MV-4-11 (cell line): ENCODE results near the gene SGSM1.

Experiments used
- DNase-seq: peaks from one replicate; lab custom pipeline; 2025; lab: John Stamatoyannopoulos, UW

Gene SGSM1

DNA sequence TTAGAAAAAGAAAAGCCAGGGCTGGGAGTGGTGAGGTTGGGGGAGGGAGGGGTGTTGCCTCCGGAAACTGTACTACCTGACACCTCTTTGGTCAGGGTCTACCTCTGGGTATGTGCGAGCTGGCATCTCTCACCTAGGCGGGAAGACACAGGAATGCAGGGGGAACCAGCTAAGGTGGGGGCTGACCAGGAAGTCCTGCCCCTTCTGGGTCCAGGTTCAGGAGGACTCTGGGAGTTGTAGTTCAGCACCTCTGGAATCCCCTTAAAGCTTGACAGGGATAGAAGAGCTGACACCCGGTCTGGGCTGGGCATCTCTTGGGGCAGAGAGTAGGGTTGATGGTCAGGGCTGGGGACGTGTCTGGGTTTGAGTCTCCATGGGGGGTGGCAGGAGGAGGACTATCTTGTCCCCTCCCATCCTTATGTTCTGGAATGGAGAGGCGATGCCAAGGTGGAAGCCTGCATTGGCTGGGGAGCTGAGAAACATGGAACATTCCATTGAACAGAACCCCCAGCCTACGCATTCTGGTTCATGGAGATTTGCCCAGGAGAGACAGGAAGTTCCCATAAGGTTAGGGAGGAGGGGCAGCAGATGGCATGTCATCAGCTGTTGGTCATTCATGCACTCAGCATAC, 144.4 kb downstream of the SGSM1 start:
- no peak for DNase-seq

DNA sequence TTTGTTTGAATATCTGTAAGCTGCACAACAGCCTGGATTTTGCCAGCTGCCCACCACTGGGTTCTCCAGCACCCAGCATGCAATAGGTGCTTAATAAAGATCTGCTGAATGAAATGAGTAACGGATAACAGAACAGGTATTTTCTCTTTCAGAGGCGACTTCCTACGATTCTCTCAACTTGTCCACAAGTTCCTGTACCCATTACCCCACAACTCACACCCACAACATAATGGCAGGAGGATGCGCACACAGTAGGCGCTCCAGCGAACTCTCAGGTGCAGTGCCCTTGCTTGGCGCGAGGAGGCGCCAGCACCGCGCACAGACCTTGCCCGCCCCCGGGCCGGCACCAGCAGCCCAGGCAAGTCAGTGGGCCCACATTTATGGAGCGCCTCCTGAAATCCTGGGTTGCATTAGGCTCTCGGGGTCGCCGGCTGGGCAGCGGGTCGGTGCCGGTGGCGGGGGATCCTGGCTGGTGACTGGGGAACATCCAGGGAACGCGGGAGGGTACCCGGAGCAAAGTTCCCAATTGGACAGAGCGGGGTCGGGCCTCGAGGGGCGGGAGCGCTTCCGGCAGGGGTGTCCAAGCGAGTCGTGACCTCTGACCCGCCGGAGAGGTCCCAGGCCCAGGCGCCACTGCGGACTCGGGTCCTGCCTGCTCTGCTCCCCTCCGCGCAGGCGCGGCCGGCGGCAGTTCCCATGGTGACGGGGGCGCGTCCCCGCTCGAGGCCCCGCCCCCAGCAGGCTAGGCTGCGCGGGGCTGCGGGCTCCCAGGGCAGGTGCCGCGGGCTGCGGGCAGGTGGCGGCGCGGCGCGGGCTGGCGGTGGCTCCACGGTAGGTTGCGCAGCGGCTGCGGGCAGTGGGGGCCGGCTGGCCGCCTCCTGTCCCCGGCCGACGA, 146.2 kb downstream of the SGSM1 start, which contains the start of gene KIAA1671:
KIAA1671 (plus strand) TSS at position 775 of the 895 bp plus-strand sequence. CDS start 75,284 bp downstream, outside the sequence.
- peak; percentile 42 for DNase-seq

DNA sequence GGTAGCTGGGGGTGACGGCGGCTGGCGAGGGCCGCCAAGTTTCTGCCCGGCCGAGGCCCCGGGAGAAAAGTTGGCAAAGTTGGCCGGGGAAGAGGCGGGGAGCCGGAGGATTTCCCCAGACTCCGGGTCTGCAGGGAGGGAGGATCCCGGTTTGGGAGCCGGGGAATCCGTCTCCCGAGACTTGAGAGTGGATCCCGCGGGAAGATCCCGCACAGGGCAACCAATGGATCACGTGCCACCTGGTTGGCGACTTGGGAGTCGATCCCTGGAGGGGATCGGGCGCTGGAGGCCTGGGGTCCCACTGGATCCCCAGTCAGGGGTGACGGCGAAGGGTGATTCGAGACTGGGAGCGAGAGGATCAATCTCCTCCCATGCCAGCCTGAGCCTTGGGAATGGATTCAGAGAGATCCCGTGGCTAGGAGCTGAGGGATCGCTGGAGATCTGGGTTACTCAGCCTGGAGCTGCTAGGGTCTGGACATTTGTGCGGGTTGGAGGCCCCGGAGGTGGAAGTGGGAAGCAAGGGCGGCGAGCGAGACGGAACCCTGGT, 146.9 kb downstream of the SGSM1 start:
- no peak for DNase-seq

DNA sequence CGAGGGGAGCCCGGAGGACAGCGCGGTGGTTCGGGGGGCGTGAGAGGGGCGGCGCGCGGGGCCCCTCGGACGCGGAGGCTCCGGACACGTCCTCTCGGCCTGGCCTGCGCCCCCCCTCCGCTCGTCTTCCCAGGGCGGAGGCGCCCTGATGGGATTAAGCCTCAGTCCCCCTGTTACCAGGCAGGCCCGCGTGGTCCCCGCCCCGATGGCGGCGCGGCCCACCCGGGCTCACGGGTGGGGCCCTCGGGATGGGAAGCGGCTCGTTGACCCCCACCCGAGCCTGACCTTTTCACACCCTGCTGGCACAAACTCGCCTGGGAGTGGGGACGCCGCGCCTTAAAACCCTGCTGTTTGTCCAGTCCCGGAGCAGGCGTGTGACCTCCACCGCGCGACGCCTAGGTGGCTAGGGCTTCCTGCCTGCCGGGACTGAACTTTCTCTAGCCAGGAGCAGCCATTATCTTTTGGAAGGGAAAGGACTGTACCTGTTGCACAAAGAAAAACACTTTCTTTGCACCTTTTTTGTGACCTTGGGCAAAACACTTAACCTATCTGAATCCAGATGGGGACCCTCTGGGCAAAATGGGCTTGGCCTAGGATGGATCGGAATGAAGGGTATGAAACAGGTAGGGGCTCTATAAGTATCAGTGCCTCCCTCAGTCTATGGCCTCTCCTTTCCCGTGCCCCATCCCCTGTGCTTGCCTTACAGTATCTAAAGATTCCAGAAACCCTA, 147.5 kb downstream of the SGSM1 start:
- no peak for DNase-seq

DNA sequence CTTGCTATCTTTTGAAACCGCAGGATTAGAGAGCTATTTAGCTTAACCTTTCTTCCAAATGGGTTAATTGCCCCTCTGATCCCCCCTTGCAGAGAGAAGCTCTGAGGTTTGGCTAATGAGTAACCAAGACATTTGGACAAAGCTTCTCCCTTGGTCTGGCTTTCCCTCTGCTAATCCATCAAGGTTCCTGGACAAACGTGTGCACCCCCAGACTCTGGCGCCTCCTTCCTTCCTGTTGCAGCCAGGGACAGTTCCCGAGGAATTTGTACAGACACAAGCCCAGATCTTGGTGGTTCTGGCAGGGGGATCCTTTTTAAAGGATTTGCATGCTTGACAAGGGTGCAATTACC, 148.1 kb downstream of the SGSM1 start:
- no peak for DNase-seq

DNA sequence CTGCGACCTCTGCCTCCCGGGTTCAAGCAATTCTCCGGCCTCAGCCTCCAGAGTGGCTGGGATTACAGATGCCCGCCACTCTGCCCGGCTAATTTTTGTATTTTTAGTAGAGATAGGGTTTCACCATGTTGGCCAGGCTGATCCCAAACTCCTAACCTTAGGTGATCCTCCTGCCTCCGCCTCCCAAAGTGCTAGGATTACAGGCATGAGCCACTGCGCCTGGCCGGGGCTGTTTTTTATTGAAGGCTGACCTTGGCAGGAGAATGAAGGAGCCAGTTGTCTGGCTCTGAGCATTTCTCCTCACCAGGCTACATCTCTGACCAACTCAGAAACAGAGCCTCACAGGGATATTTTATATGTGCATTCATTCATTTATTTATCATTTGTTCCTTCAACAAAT, 148.8 kb downstream of the SGSM1 start:
- no peak for DNase-seq

DNA sequence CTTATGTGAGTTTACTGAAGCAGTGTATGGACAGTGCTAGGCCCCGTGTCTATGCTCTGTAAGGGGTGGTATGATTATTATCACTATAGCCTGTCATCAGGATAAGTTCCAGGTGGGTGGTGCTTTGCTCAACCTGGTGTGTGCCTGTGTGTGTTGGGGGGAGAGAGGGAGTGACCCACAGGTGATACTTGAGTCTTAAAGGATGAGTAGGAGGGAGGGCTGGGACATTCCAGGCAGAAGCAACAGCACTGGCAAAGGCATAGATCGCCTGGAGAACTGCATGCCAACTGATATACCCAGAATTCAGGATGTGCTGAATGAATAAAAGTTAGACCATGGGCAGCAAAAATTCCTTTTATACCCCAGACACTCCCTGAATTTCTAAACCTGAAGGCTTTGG, 151.0 kb downstream of the SGSM1 start:
- DNase-seq, result no peak

DNA sequence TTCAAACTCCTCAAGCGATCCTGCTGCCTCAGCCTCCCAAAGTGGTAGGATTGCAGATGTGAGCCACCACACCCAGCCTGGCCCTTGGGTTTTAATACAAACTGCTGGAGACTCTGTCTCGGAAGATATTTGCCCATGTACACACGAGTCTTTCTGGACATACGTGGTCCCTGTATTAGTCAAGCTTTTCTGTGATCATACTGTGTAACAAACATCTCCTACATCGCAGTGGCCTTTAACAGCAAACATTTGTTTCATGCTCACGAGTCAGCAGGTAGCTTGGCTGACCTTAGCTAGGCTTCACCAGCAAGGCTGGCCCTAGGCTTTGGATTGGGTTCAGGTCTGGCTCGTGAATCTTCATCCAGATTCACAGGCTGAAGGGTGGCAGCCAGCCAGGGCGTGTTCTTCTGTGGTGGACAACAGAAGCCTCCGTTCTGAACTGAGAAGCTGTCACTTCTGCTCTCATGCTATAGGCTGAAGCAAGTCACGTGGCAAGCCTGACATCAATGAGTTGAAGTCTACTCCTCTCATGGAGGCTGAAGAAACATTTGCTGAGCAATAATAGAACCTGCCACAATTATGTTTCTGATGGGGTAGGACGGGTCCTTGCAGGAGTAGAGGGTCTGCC, 155.3 kb downstream of the SGSM1 start:
- no peak for DNase-seq

DNA sequence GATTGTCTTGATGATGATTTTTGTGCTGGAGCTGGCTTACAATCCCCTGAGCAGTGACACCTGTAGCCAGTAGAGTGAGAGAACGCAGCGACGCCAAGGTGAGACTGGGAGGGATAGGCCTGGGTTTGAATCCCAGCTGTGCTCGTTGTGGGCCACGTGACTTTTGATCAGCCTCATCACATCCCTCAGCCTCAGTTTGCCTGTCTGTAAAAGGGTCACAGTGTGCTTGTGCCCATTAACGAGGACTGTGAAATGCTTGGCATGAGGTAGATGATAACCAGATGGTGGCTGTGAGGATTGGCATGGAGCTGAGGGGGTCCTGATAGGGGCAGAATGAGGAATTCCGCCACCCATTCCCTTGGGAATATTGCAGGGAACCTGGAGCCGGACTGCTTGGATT, 156.1 kb downstream of the SGSM1 start:
- DNase-seq, result no peak

DNA sequence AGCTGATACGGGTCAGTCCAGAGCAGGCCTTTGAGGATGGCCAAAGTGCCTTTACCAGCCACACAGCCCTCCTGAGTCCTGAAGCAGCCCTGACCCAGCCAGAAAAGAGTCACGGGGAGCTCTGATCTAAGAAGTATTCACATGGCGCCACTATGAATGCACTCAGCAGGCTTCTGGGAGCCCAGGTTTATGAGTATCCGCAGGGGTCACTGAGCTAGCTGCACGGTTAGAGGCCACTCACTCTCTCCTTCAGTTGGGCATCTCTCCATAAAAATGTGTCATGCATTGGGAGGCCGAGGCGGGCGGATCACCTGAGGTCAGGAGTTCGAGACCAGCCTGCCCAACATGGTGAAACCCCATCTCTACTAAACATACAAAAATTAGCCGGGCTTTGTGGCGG, 156.8 kb downstream of the SGSM1 start:
- DNase-seq, result no peak

DNA sequence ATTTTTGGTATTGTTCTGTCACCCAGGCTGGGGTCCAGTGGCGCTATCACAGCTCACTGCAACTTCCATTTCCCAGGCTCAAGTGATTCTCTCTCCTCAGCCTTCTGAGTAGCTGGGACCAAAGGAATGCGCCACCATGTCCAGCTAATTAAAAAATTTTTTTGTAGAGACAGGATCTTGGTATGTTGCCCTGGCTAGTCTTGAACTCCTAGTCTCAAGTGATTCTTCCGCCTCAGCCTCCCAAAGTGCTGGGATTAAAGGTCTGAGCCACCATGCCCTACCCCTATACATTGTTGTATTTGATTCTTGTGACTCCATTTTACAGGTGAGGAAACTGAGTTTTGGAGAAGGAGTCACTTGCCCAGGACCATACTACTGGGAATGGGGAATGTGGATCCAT, 158.4 kb downstream of the SGSM1 start:
- DNase-seq, result no peak

DNA sequence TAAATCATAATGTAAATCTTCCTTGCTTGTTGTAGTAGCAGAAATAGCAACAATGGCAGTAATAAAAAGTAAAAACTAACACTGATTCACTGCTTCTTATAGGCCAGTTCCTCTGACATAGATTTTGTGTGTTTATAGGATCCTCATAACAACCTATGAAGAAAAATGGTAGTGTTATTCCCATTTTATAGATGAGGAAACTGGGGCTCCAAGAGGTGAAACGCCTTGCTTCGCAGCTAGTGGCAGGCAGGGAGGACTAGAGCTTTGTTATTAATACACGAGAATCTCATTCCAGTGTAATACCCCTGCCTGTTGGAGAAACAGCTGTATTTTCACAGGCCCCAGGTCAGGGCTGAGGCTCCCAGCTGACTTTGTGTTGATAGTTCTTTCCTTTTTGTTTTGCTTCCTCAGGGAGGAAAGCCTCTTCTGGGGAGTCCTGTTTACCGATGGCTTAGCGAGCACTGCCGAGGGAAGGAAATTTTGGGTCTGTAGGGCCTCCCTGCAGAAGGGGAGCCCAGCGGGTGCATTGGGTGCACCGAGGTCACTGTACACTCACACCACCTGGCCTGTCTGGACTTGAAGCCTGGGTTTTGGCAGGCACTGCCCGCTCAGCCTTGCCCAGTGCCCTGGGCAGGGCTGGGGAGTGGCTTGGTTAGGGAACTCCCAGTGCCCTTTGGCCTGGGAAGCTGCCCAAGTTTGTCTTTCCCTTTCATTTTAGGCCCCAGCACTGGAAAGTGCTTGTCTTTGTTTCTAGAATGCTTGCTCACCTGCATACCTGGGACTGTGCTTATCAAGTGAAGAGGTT, 160.0 kb downstream of the SGSM1 start:
- DNase-seq, result no peak

DNA sequence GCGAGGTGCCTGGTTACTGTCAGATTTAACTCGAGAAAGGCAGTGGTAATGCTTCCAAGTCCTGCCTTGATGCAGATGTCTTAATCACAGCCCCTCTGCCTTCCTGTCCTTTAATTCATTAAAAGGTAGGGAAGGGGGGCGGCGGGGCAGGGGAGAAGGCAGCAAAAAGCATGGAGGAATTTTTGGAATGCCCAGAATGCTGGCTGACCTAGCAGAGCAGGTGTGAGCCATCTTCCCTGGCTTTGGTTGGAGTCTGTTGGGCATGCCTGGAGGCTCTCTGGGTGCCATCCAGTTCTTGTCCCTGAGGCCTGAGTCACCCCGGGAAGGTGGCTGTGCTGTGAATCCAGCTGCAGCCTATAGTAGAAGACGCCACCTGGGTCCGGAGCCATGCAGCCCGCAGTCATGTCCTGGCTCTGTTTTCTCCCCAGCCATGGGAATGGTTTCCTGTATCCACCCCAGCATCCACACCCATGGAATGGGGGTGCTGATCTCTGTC, 162.1 kb downstream of the SGSM1 start:
- DNase-seq, result no peak

DNA sequence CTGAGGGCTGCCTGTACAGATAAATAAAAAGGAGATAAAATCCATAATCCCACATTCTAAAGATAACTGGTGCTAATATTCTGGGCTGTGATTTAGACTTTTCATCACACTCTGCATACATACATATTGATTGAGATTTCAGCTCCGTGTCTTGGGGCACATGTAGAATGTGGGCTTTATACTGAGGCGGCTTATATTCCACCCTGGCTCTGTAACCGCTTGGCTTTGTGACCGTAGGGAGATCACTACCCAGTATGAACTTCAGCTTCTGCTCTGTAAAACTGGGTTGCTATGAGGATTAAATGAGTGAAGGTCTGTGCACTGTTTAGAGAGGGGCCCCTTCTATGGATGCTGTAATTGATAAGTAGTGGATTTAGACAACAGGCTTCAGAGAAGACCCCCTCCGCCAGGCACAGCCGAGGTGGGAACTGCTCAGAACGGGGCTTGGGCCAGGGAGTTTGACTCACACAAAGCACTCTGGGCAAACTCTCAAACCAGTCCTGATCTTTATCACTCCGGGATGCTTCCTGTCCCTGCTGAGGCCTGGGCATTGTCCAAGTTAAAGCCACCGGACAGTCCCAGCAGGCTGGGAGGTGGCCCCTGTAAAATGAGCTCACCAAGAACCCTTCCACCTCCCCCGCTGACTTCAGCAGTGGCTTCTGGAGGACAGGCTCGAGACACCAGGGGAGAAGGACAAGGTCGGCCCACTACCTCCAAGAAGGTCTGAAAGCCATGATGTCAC, 163.7 kb downstream of the SGSM1 start:
- DNase-seq, result no peak

DNA sequence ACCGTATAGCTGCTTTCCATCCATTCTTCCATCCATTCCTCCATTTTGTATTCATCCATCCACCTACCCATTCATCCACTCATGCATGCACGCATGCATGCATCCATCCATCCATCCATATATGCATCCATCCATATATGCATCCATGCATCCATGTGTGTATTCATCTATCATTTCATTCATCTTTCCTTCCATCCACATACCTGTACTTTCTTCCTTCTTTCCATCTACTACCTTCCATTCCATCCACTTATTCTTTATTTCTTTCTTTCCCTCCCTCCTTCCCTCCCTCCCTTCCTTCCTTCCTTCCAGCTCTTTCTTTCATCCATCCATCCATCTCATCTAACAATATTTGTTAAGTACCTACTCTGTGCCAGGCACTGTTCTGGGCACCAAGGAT, 166.4 kb downstream of the SGSM1 start:
- DNase-seq, result no peak

DNA sequence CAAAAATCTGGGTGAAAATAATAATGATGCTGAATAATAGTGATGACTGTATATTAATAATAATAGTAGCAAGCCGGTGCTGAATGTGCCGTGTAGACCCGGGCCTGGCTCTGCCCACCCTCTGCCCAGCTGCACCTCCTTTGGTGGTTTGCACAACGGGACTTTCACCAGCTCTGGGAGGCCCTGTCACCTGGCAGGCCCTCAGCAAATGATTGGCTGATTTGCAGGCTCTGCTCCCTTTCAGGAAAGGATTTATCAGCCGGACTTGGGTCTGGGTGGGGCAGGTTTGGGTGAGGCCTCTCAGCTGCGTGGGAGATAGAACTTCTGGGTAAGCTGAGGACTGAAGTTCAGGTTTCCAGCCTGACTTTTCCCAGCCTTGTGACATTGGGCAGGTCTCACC, 167.9 kb downstream of the SGSM1 start:
- DNase-seq, result no peak

DNA sequence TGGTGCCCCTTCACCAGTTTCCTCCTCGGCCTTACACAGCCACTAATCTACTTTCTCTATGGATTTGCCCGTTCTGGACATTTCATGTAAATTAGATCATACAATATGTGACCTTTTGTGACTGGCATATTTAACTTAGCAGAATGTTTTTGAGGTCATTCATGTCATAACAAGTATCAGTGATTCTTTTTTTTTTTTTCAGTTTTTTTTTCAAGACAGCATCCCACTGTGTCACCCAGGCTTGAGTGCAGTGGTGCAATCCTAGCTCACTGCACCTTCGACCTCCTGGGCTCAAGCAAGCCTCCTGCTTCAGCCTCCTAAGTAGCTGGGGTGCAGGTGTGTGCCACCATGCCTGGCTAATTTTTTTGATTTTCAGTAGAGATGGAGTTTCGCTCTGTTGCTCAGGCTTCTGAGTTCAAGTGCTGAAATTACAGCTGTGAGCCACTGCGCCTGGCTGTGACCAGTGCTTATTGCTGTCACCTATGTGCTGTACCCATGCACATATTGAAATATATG, 169.2 kb downstream of the SGSM1 start:
- no peak for DNase-seq

DNA sequence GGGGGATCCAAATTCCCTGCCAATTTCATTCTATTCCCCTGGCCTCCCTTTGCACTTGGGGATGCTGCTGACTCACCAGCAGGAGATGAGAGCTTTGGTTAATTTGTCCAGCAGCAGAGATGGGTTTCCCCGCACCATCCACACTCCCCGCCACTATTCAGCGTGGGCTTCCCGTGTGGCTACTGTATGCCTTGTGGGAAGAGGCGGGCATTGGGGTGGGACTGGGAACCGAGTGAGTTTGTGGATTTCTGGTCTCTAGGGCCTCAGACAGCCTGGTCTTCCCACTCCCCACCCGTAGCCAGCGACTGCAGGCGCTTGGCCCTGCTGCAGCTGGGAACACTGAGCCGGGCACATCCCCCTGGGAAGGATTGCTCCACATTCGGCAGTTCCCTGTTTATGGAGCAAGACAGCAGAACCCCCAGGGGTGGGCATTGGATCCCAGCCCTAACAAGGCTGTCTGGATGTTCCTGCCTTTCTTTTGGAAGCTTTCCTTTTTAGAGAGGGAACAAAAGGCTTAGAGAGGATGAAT, 169.9 kb downstream of the SGSM1 start:
- no peak for DNase-seq

DNA sequence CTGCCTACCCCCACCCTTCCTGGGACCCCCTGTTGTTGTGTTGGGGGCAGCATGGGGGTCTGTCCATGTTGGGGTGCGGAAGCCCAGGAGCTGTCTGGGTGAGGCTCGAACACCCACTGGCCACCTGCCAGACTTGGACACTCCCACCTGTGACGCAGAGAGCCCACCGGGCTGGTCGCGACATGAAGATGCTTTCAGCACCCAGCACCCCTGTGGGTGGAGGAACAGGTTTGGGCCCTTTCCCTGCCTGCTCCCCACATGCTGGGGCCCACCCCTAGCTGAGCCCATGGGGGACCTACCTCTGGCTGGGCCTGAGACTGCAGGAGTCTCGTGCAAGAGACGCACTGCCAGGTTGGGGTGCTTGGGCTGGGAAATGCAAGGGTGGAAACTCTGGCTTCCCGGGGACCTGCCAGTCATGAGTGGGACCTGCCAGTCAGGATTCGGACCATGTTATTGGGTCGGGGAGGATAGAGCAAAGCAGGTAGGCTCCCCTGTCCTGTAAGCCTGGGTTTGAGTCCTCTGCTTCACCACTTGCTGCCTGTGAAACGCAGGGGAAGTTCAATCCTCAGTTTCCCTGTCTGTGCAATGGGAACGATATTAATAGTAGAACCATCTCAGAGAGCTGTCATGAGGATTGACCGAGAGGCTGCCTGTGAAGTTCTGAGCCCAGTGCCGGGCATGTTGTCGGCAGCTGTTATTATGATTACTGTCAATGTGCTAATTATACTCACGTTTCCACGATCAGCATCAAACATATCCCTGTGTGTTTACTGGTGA, 170.6 kb downstream of the SGSM1 start:
- DNase-seq, result no peak
